NCI-H774 (cell line): Measurements from ENCODE around the gene MOGAT3.
A peak's percentile ranks its signal among the peaks of the same experiment; 100 is the strongest.
"Not testable (repeated sequence)": the region's sequence is repeated elsewhere in the genome, so short reads cannot be mapped to it uniquely, and the experiment has no call there.

Experiments
- DNase-seq: peaks from one replicate; lab custom pipeline; 2025; lab: John Stamatoyannopoulos, UW

Gene MOGAT3

DNA sequence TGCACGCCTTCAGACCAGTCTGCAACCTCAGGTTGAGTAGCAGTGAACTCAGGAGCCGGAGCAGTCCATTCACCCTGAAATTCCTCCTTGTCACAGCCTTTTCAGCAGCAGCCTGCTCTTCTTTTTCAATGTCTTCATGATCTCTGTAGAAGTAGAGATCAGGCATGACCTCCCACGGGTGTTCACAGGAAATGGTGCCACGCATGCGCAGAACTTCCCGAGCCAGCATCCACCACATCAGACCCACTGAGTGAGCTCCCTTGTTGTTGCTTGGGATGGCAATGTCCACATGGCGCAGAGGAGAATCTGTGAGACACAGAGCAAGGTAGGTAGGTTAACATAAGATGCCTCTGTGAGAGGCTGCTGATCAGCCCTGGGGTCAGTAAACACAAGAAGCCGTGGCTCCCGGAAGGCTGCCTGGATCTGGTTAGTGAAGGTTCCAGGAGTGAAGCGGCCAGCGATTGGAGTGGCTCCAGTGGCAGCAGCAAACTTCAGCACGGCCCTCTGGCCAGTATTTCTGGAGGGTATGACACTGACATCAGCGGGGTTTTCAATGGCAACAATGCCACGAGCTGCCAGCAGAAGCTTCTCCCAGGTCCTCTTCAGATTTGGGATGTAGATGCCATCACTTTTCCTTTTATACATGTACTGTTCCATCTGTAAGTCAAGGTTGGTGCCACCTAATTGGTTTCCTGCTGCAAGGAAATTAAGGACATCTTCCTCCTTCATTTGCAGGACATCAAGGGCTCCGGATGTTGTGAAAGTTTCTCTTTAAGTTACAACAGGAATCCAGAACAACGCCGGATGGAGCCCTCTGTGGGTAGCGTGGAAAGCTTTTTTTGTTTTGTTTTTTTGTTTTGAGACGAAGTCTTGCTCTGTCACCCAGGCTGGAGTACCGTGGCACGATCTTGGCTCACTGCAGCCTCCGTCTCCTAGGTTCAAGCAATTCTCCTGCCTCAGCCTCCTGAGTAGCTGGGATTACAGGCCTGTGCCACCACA, 3.2 kb upstream of the MOGAT3 start:
- not testable (repeated sequence) for DNase-seq

DNA sequence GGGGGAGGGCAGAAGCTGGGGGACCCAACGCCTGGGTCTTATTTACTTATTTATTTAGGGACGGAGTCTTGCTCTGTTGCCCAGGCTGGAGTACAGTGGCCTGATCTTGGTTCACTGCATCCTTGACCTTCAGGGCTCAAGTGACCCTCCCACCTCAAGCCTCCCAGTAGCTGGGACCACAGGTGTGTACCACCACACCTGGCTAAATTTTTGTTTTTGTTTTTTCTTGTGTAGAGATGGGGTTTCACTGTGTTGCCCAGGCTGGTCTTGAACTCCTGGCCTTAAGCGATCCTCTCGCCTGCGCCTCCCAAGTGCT, 1.7 kb upstream of the MOGAT3 start:
- no peak for DNase-seq

GRCh38 chr7:101201695-101202602, 1.1 kb upstream of the MOGAT3 start:
- no peak for DNase-seq

DNA sequence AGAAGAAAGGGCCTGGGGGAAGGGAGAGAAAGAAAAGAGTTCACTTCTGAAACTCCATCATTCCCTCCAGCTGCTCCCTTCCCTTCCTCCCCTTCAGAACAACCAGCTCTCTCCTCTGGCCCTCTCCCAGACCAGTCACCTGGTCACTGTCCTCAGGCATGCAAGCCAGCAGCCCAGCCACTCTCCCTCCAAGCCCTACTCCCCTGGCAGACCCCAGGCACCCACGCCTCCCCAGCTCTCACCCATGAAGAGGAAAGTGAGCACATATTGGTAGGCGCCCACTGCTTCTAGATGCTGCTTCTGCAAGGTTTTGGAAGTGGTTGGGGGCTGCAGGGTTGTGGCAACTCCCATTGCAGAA, 353 bp downstream of the MOGAT3 start:
- DNase-seq: no peak

- DNase-seq: not testable (repeated sequence)
Measured at GRCh38 chr7:101199522-101199921, 1.3 kb downstream of the MOGAT3 start.

DNA sequence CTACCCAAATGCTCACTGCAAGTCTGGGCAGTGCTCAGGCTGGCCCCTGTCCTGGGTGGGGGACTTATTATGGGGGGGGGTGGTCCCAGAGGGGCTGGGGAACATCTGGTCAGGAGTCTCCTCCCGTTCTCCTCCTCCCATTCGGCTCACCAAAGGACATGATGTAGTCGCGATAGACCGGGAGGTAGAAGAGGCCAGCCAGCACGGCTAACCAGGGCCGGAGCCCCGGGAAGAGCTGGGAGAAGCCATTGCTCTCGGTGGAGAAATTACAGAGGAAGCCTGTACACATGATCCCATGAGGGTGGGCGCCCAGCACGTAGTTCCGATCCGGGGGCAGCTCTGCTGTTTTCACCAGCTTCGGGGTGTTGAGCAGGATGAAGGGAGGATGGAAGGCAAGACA, 2.4 kb downstream of the MOGAT3 start:
- no peak for DNase-seq

GRCh38 chr7:101197991-101198390, 2.8 kb downstream of the MOGAT3 start:
- no peak for DNase-seq

- DNase-seq: no peak
Measured at GRCh38 chr7:101195884-101196283, 5.0 kb downstream of the MOGAT3 start.

- DNase-seq: no peak
Measured at GRCh38 chr7:101189109-101189508, 11.7 kb downstream of the MOGAT3 start.

DNA sequence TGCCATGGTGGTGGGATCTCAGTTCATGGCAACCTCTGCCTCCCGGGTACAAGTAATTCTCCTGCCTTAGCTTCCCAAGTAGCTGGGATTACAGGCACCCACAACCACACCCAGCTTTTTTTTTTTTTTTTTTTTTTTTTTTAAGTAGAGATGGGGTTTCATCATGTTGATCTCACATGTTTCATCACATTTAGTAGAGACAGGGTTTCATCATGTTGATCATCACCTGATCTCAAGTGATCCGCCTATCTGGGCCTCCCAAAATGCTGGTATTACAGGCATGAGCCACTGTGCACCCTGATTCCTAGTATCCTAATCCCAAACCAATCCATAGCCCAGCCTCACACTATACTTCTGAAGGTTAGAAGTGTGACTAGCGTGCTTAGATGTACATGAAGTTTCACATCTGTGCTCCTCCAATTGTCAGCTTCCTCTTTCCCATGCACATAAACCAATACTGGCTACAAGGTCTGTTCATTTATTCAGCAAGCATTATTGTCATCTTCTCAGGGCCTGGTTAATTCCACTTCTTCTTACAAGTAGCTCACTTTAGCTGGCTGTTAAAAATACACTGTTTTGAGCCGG, 13.9 kb downstream of the MOGAT3 start:
- DNase-seq: no peak

- DNase-seq: no peak
Measured at GRCh38 chr7:101186194-101186593, 14.6 kb downstream of the MOGAT3 start.

DNA sequence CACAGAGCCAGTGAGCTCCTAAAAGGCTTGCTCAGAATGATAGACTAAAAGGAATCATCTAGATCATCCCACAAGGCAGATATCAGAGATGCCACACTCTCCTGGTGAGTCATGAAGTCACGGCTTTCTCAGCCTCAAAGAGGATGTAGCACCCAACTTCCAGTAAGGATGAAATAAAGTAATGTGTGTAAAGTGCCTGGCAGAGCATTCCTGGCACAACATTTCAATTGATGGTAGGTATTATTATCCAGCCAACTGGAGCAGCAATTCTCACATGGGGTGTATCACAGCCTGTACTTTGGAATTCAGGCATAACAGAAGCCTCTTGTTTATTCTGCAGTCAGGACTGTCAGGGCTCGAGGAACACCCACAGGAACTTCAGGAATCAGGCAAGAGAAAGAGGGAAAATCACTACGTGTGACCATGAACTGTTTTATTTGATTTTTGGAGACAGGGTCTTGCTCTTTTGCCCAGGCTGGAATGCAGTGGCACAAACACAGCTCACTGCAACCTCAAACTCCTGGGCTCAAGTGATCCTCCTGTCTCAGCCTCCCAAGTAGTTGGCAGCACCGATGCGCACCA, 15.5 kb downstream of the MOGAT3 start:
- no peak for DNase-seq

GRCh38 chr7:101180130-101180755, 20.6 kb downstream of the MOGAT3 start, which contains the start of gene NAT16:
Gene NAT16, minus strand, starts transcription at chr7:101180293. Its CDS starts 5,486 bp downstream, at chr7:101174807.
- DNase-seq: no peak

GRCh38 chr7:101179713-101180112, 21.1 kb downstream of the MOGAT3 start:
- no peak for DNase-seq

GRCh38 chr7:101179117-101179516, 21.7 kb downstream of the MOGAT3 start:
- no peak for DNase-seq

DNA sequence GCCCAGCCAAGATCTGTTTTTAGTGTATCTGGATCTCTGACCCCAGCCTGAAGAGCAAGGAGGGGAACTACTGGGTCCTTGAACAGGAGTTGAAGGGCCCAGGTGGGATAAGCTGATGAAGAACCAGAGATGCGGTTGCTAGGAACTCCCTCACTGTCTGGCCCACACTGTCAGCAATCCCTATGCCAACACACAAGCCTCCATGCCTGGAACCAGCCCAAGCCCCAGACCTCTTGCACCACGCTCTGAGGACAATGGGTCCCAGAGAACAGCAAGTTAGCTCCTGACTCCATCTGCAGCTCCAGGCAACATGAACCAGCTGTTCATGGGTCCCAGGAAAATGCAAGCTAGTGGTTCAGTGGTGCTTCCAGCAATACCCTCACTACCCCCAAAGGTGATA, 23.2 kb downstream of the MOGAT3 start:
- no peak for DNase-seq

DNA sequence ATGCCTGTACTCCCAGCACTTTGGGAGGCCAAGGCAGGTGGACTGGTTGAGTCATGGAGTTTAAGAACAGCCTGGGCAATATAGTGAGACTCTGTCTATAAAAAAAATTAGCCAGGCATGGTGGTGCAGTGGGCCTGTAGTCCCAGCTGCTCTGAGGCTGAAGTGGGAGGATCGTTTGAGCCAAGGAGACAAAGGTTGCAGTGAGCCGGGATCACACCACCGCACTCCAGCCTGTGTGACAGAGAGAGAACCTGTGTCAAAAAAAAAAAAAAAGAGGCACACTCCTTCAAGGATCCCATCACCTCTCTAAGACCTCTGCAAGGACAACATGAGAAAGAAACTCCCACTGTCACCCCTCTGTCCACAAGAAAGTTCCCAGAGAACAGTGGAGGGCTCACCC, 25.2 kb downstream of the MOGAT3 start:
- no peak for DNase-seq

DNA sequence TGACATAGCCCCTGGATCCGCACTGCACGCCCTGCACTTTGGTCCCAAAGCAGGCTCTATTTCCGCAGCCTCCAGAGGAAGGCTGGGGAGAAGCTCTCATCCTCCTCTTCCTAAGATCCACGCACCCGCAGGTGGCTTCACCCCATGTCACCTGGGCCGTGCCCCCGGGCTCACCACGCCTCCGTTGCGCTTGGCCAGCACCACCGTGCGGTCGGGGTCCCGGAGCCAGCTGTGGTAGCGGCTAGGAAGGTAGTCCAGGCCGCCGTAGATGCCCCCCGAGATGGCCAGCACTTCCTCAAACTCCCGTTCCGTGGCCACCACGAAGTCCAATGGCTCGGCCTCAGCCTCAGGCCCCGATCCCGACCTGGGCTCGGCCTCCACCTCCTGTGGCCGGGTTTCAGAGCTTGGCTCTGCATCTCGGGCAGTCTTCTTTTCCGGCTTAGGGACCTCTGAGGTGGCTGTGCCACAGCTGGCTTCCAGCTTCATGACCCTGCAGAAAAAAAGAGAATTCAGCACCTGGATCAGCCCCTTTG, 26.4 kb downstream of the MOGAT3 start:
- DNase-seq: no peak

GRCh38 chr7:101173752-101174244, 27.0 kb downstream of the MOGAT3 start:
- peak; percentile 7 for DNase-seq

DNA sequence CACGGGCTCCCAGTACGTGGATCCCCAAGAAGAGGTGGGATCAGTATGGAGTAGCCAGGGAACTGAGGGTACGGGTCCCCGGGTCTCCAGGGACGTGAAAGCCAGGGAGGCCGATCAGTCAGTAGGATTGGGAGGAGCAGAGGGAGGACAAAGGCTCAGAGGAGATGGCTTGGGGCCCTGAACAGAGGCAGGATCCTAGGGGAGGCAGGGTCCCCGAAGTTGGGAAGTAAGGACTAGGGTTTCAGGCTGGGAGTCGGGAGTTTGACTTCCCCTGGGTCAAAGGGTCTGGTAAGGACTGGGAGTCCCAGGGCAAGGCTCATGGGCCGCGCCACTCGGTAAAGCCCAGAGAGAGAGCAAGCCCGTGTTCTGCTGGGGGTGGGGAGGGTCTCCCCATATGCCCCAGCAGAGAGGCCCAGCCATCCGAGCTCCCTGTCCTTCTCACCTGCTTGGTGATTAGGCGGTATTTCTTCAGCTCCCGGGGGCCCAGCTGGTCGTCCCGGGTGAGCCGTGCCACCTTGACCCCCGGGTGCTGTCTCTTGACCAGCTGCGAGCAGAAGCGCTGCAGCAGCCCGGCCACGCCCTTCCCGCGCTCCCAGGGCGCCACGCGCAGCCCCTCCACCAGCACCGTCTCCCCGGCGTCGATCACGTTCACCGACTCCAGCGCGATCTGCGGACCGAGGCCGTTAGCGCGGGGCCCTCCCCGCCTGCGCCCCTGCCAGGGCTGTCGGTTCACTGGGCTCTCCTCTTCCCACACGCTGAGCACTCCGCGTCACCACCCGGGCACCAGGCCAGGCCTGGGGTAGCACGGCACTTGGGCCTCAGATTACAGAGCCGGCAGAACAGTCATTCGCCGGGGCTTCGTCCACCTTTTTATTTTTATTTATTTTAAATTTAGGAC, 27.7 kb downstream of the MOGAT3 start:
- peak; percentile 71 for DNase-seq
